GM10266 (cell line): ENCODE data around the gene SEZ6L.

Experiments
- DNase-seq: peaks from one replicate; pipeline ENCODE4 v3.0.0; 2012; ENCODE audit errors: extremely low spot score
- TF ChIP-seq, protein P1 (sequence below): IDR thresholded peaks from 2 replicates; pipeline ENCODE4 v1.5.1; 2012; ENCODE audit warnings: mild to moderate bottlenecking, low read depth; ENCODE audit not compliant: control insufficient read depth, insufficient read depth; ENCODE audit errors: missing control alignments

The SEZ6L gene

DNA sequence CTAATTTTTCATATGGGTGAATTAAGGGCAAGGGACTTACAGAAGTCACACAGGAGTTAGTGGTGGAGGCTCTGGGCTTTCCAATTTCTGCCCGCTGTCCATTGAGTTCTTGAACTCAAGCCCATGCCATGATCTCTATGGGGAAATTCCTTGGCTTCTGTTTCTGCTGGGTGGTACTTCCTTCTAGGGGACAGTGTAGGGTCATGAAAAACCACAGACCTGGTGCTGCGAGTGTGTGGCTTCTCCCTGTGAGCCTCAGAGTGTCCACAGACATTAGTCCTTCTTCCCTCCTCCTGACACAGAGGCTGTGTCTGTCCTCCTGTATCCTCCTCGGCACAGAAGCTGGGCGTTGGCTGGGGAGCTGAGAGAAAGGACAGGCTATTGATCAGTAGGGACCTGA, 6.3 kb upstream of the SEZ6L start:
- no peak for DNase-seq
- TF ChIP-seq, protein P1, sequence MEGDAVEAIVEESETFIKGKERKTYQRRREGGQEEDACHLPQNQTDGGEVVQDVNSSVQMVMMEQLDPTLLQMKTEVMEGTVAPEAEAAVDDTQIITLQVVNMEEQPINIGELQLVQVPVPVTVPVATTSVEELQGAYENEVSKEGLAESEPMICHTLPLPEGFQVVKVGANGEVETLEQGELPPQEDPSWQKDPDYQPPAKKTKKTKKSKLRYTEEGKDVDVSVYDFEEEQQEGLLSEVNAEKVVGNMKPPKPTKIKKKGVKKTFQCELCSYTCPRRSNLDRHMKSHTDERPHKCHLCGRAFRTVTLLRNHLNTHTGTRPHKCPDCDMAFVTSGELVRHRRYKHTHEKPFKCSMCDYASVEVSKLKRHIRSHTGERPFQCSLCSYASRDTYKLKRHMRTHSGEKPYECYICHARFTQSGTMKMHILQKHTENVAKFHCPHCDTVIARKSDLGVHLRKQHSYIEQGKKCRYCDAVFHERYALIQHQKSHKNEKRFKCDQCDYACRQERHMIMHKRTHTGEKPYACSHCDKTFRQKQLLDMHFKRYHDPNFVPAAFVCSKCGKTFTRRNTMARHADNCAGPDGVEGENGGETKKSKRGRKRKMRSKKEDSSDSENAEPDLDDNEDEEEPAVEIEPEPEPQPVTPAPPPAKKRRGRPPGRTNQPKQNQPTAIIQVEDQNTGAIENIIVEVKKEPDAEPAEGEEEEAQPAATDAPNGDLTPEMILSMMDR = no peak

DNA sequence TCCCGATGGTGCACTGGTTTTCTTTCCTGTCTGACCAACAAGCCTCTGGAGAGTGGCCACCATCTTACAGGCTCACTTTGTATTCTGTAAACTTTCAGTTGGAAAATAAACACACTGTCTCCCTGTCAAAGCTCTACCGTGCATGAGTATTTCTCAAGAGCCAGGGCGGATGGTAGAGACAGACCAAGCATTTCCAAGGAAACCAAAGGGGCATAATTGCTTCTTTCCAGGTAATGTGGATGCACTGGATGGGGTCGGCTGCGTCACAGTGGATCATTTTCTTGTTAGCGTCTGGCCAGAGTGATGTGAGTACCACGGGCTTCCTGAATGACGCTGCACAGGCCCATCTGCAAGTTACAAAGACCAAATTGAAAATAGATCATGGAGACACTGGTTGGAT, 5.1 kb upstream of the SEZ6L start:
- TF ChIP-seq, protein P1 = no peak
- DNase-seq = no peak

DNA sequence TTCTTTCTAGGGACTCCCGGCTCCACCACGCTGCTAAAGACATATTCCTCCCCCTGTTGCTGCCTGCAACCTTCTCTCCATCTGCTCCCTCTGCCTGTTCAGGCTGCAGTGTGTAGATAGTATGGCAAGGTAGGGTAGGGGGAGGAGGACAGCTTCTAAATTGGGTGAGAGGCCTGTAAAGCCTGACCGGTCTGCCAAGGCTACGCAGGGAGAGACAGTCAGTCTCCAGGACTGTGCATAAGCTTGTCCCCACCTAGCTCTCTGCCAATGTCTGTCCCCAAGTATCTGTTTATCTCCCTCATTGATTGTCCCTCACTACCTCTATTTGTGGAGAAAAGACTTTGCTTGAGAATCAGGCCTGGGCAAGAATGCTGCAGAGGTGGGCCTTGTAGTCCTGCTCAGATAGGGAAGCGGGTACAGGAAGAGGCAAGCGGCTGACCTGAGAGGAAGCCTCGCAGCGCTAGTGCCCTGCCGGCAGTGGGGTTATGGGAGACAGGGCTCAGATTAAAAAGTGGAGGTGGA, 871 bp upstream of the SEZ6L start:
- TF ChIP-seq, protein P1 = no peak
- no peak for DNase-seq

DNA sequence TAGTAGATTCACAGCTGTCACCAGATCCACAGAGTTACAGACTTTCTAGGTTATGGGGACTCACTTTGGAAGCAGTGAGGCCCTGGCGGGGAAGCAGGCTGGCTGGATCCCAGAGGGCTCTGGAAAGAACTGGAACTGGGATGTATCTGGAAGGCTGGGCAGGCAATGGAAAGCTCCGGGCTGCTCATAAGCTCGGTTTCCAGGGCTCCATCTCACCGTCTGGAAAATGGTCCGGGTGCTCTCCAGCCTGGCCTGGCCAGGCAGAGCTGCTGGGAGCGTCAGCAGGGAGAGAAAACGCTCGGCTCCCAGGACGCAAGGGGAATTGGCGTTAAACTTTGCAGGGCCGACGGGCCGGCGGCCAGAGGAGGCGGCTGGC, 335 bp upstream of the SEZ6L start:
- DNase-seq = no peak
- TF ChIP-seq, protein P1 = no peak

DNA sequence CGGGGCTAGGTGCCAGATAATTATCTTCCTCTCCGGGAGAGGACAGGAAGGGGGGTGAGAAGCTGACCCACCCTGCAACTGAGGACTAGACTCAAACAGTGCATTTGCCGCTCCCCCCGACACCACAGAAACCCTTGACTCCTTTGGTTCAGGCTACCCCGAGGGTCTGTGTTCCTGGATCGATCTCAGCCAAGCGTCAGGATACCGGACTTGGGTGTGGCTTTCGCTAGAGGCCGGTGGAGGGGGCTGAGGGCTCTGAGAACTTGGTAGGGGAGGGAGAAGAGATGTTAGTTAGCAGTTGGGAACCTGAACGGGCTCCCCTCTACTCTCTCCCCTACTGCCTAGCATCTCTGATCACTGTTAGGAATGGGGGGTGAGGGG, 840 bp downstream of the SEZ6L start:
- TF ChIP-seq, protein P1 = no peak
- no peak for DNase-seq

DNA sequence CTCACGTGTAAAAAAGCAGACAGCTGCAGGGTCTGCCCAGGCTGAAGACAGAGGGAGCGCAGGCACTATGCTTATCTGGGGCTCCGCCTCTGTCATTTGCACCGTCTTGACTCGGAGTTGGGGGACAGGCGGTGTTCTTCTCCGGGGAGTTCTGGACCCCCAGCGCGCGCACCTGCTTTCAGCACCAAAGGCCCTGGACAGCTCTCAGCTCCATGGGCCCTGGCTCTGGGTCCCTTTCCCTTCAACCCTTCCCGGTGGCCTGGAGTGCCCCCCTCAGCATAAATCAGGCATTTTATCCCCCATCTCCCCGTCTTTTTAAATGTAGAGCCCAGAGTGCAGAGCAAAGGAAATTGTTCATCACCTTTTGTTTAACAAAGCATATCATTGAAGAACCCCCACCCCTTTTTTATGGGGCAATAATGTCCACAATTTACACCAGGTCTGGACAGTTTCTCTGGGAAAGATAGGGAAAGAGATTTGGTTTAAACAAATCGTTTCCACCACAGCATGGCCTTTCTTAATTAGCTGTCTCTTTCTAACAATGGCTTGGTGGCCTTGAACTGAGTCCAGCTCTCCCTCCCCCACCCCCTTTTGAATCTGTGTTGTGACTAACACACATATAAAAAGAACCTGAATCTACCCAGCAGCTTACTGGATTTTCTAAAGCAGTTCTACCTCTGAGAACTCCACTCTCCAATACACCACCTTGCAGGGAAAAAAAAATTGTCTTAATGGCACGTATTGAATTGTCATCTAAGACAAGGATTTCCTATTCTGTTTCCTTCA, 1.7 kb downstream of the SEZ6L start:
- TF ChIP-seq, protein P1 = no peak
- no peak for DNase-seq

DNA sequence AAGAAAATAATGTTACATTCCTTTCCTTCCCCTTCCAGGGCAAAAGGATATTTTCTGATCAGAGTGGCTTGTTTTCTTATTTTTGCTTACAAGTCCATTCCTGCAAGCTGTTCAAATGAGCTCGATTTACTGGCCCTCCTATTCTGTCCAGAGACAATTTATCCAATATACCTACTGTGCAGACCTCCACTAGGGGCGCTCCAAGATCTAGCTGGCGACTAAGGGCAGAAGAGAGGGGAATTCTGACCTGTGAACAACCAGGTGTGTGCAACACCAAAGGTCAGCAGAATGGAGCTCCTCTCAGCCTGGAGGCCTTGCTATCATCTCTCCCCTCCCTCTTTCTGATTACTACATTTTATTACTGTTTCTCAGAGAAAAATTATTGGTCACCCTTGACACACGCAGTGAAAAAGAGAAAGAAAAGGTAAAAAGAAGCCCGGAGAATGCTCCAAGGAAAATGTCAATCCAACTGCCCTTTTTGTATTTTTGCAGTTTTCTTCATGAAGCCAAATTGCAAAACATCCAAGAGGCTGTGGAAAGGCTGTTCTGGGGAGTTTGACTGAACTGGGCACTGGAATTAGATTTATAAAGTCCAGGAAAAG, 3.2 kb downstream of the SEZ6L start:
- DNase-seq = peak; percentile 65
- TF ChIP-seq, protein P1 = peak; percentile 77
